OCI-LY1 (cell line): Measurements from ENCODE around the gene NTSR1.

ENCODE experiments used
- EZH2 ChIP-seq: fragments of 200-600 bp; sonication (generic), shearing (Covaris generic); IDR thresholded peaks from 2 replicates; pipeline ENCODE4 v1.8.0; 2017; ENCODE audit warnings: borderline replicate concordance, mixed run types, mild to moderate bottlenecking, antibody characterized with exemption, low read length, moderate library complexity, mixed read lengths
- TF ChIP-seq, protein P1 (sequence below): fragments of 200-600 bp; sonication (generic), shearing (Covaris generic); IDR thresholded peaks from 2 replicates; pipeline ENCODE4 v1.5.1; 2017; ENCODE audit warnings: mild to moderate bottlenecking, antibody characterized with exemption, low read length, moderate library complexity, mixed read lengths

GRCh38 chr20:62772103-62772611, 63.5 kb downstream of the NTSR1 start:
- TF ChIP-seq, protein P1, sequence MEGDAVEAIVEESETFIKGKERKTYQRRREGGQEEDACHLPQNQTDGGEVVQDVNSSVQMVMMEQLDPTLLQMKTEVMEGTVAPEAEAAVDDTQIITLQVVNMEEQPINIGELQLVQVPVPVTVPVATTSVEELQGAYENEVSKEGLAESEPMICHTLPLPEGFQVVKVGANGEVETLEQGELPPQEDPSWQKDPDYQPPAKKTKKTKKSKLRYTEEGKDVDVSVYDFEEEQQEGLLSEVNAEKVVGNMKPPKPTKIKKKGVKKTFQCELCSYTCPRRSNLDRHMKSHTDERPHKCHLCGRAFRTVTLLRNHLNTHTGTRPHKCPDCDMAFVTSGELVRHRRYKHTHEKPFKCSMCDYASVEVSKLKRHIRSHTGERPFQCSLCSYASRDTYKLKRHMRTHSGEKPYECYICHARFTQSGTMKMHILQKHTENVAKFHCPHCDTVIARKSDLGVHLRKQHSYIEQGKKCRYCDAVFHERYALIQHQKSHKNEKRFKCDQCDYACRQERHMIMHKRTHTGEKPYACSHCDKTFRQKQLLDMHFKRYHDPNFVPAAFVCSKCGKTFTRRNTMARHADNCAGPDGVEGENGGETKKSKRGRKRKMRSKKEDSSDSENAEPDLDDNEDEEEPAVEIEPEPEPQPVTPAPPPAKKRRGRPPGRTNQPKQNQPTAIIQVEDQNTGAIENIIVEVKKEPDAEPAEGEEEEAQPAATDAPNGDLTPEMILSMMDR: no peak
- TF ChIP-seq EZH2: no peak
